Measurements from ENCODE around the gene PDE1C. TPM values are rescaled to one million over a fixed set of nuclear protein-coding genes. Genes with fewer than 3 reads are reported as not detected.

The PDE1C gene
- total RNA-seq, 2 experiments from 2014 or later = not detected

- H3K9me2 ChIP-seq (ENCODE audit: insufficient read depth, low read length) = no peaks in the 10 kb centered on the region
- BruUV-seq (replicated peaks) = no TSS peak
- no peaks in the 10 kb centered on the region for H3K9me3 ChIP-seq (ENCODE audit: low read length)
- TF ChIP-seq CTCF (conservative IDR thresholded peaks at IDR 0.05; ENCODE audit: low read length) (no peak), EZH2phosphoT487 (IDR thresholded peaks at IDR 0.05; ENCODE audit: borderline replicate concordance, low read depth, low read length) (no peak)
- no peaks in the 10 kb centered on the region for H4K20me1 ChIP-seq (ENCODE audit: insufficient read depth, low read length)
- DNase-seq (ENCODE audit: low spot score) = no peak
- POLR2A ChIA-PET = interaction anchor here (0.6 kb wide), 1 partner anchor 543 kb away, joined by 3 read pairs; no protein-coding TSS in a partner anchor
- CTCF ChIA-PET (ENCODE audit: unreplicated experiment) = no interaction called here
- H3K79me2 ChIP-seq (ENCODE audit: insufficient read depth, low read depth, low read length) = no peaks in the 10 kb centered on the region
- no peak overlapping the region for H3K4me3 ChIP-seq (ENCODE audit: low read depth, low read length, poor library complexity, severe bottlenecking)
- no peaks in the 10 kb centered on the region for H3K4me1 ChIP-seq (ENCODE audit: insufficient read depth, low read length, poor library complexity, severe bottlenecking)
- H3K4me2 ChIP-seq (ENCODE audit: low read length) = no peak overlapping the region
- H3K27ac ChIP-seq (ENCODE audit: low read depth, low read length, poor library complexity, severe bottlenecking) = no peak overlapping the region
- H3K36me3 ChIP-seq (ENCODE audit: insufficient read depth, low read length) = no peaks in the 10 kb centered on the region
- H2AFZ ChIP-seq (ENCODE audit: low read length) = no peak overlapping the region
- intact Hi-C loops (cut with micrococcal nuclease; ENCODE audit: unreplicated experiment) = no loop called here
These were observed 195.4 kb downstream of the PDE1C start for GRCh38 chr7:31874631-31875386.

DNA sequence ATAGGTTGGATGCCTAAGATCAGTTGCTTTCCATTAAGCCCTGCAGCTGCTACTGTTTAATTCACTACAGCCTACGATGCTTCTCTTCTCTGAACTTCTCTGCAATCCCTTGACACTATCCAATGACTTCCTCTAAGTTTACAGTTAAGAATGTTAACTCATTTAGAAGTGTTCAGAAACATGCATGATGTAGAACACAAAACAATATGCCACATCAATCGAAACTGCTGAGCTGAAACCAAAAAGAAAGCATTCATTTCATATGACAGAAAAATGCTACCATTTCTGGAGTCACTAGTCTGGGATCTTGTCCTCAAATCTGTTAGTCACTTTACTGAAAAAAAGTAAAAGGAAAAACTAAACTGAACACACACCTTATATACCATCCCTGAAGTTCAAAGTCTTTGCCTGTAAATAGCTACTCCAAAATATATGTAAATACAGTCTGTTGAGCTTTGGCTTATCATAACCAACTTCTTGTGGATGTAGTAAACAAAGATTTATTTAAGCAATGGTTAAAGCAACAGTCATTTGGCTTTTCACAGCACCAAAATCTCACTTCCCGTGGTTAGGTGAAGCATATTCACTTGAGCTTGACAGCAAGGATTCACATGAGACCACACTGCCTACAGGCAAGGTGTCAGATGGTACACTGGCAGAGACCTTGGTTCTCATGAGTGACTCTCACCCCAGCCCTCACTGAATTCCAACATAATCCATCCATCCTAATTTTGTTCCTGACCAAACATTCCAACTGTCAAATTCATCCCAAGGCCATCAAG lies 196.2 kb downstream of the PDE1C start:
- no peak overlapping the region for H3K27ac ChIP-seq (ENCODE audit: low read depth, low read length, poor library complexity, severe bottlenecking)
- H3K4me1 ChIP-seq (ENCODE audit: insufficient read depth, low read length, poor library complexity, severe bottlenecking) = no peaks in the 10 kb centered on the region
- no peak for DNase-seq (ENCODE audit: low spot score)
- H3K4me2 ChIP-seq (ENCODE audit: low read length) = no peak overlapping the region
- H3K79me2 ChIP-seq (ENCODE audit: insufficient read depth, low read depth, low read length) = no peaks in the 10 kb centered on the region
- ChIA-PET POLR2A (no interaction called here), CTCF (ENCODE audit: unreplicated experiment) (no interaction called here)
- no peak overlapping the region for H2AFZ ChIP-seq (ENCODE audit: low read length)
- H3K9me2 ChIP-seq (ENCODE audit: insufficient read depth, low read length) = no peaks in the 10 kb centered on the region
- H3K36me3 ChIP-seq (ENCODE audit: insufficient read depth, low read length) = no peaks in the 10 kb centered on the region
- H3K4me3 ChIP-seq (ENCODE audit: low read depth, low read length, poor library complexity, severe bottlenecking) = no peak overlapping the region
- H3K9me3 ChIP-seq (ENCODE audit: low read length) = no peaks in the 10 kb centered on the region
- TF ChIP-seq EZH2phosphoT487 (IDR thresholded peaks at IDR 0.05; ENCODE audit: borderline replicate concordance, low read depth, low read length) = no peak
- TF ChIP-seq CTCF (conservative IDR thresholded peaks at IDR 0.05; ENCODE audit: low read length) = no peak
- intact Hi-C loops (cut with micrococcal nuclease; ENCODE audit: unreplicated experiment) = no loop called here
- no peaks in the 10 kb centered on the region for H4K20me1 ChIP-seq (ENCODE audit: insufficient read depth, low read length)
- BruUV-seq (replicated peaks) = no TSS peak
